ENCODE results near the gene C16orf74.

DNA sequence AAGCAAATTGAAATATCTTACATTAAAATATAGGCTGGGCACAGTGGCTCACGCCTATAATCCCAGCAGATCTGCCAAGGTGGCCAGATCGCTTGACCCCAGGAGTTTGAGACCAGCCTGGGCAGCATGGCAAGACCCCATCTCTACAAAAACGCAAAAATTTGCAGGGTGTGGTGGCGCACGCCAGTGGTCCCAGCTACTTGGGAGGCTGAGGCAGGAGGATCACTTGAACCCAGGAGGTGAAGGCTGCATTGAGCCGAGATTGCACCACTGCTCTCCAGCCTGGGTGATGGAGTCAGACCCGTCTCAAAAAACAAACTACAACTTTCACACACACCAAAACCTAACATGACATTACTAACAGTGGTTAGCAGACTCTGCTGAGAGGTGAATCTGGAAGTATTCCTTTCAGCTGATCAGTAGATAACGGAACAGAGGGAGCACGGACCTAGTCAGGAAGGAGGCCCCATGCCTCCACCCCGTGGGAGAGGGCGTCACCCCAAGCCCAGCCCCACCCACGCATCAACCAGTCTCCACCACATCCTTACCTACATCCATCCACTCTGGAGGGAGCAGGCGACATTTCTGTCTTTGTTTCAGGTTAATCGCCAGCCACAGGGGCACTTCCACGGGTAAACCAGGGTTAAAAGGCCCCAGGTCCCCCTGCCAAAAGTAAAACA, 63.8 kb downstream of the C16orf74 start:
- TF ChIP-seq, protein P1, sequence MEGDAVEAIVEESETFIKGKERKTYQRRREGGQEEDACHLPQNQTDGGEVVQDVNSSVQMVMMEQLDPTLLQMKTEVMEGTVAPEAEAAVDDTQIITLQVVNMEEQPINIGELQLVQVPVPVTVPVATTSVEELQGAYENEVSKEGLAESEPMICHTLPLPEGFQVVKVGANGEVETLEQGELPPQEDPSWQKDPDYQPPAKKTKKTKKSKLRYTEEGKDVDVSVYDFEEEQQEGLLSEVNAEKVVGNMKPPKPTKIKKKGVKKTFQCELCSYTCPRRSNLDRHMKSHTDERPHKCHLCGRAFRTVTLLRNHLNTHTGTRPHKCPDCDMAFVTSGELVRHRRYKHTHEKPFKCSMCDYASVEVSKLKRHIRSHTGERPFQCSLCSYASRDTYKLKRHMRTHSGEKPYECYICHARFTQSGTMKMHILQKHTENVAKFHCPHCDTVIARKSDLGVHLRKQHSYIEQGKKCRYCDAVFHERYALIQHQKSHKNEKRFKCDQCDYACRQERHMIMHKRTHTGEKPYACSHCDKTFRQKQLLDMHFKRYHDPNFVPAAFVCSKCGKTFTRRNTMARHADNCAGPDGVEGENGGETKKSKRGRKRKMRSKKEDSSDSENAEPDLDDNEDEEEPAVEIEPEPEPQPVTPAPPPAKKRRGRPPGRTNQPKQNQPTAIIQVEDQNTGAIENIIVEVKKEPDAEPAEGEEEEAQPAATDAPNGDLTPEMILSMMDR (IDR thresholded peaks at IDR 0.05): no peak
- no peak for TF ChIP-seq EP300 (IDR thresholded peaks at IDR 0.05; ENCODE audit: low read depth)

Data from transverse colon (tissue), 3 donors.